Natural killer cell (primary cell): ENCODE data around the gene RBFOX2. TPM values are rescaled to one million over a fixed set of nuclear protein-coding genes. Genes with fewer than 3 reads are reported as not detected.

Experiments
- ATAC-seq, 3 donors: fragments of 150-1000 bp in 2 of 3; fragments of 200-7000 bp in 1 of 3; cut with Tn5 transposase; 1 replicate in 1 of 3; 2 replicates in 2 of 3; pipeline ENCODE4 v1.10.0; 2021; ENCODE audit warnings: mild to moderate bottlenecking in 2 of 3, moderate library complexity in 2 of 3
- DNase-seq, 2 donors: peaks; one replicate each; pipeline versions ENCODE4 v3.0.0 to v3.0.0-alpha.2; 2013 to 2021; ENCODE audit warnings: mixed read lengths in 1 of 2
- H3K27ac ChIP-seq: one replicate; pipeline ENCODE4 v1.5.1; 2013; ENCODE audit warnings: mild to moderate bottlenecking, low read length
- H3K27me3 ChIP-seq: one replicate; pipeline ENCODE4 v1.6.1; 2013; ENCODE audit warnings: low read length; ENCODE audit not compliant: control insufficient read depth, insufficient read depth
- H3K36me3 ChIP-seq: one replicate; pipeline ENCODE4 v1.6.1; 2013; ENCODE audit warnings: low read length; ENCODE audit not compliant: control insufficient read depth, insufficient read depth
- H3K4me1 ChIP-seq: one replicate; pipeline ENCODE4 v1.6.1; 2013; ENCODE audit warnings: low read length; ENCODE audit not compliant: control insufficient read depth, insufficient read depth
- H3K4me3 ChIP-seq: one replicate; pipeline ENCODE4 v1.5.1; 2013; ENCODE audit warnings: low read length
- H3K9me3 ChIP-seq: one replicate; pipeline ENCODE4 v1.6.1; 2013; ENCODE audit warnings: low read length; ENCODE audit not compliant: control insufficient read depth, insufficient read depth
- H3K27ac Mint-ChIP-seq, 2 donors: one replicate each; pipeline ENCODE4 v1.8.0; 2022; ENCODE audit warnings: mild to moderate bottlenecking in 2 of 2, mixed read lengths in 2 of 2, moderate library complexity in 1 of 2
- H3K27me3 Mint-ChIP-seq, 2 donors: one replicate each; pipeline ENCODE4 v1.8.0; 2022; ENCODE audit warnings: low read depth in 2 of 2, mixed read lengths in 2 of 2
- H3K36me3 Mint-ChIP-seq: one replicate; pipeline ENCODE4 v1.8.0; 2022; ENCODE audit warnings: mixed read lengths
- H3K4me1 Mint-ChIP-seq, 2 donors: one replicate each; pipeline ENCODE4 v1.8.0; 2022; ENCODE audit warnings: mixed read lengths in 2 of 2
- H3K4me3 Mint-ChIP-seq: one replicate; pipeline ENCODE4 v1.8.0; 2022; ENCODE audit warnings: mild to moderate bottlenecking, moderate library complexity, mixed read lengths
- H3K9me3 Mint-ChIP-seq, 2 donors: one replicate each; pipeline ENCODE4 v1.8.0; 2022; ENCODE audit warnings: mixed read lengths in 2 of 2
- CTCF ChIP-seq: fragments of 200-600 bp; IDR thresholded peaks from one replicate; pipeline ENCODE4 v1.8.0; 2022; ENCODE audit warnings: antibody characterized with exemption
- WGBS: methylation state at CpG from one replicate; pipeline ENCODE4 v1.1.7; 2013; ENCODE audit warnings: missing lambda C conversion rate; ENCODE audit not compliant: insufficient coverage; 5-methylcytosine and 5-hydroxymethylcytosine counted together
- intact Hi-C: fragments of 100-400 bp; cut with micrococcal nuclease; formaldehyde crosslinking; loops from one replicate; pipeline ENCODE4 v1.14.2; 2022
- total RNA-seq, 4 donors: library from RNA; stranded (reverse); fragments of 120-200 nt in 1 of 4; gene quantifications; one replicate each; pipeline versions ENCODE4 v1.2.3 to v1.2.4, GENCODE V29; 2013 to 2022

RBFOX2 gene
- total RNA-seq, 3 donors from 2014 or later (not counting 1 experiment from before 2014, with no cell fraction given), result 1.0 to 4.7 (median 3.0) TPM

GRCh38 chr22:35824256-35824655 is 204.4 kb downstream of the RBFOX2 start:
- intact Hi-C loops, result no loop called here
- no peaks in the 10 kb centered on the region for H3K27me3 ChIP-seq
- TF ChIP-seq CTCF, result no peak
- H3K27ac Mint-ChIP-seq, result no peak overlapping the region
- ATAC-seq, result no peak
- no peaks in the 10 kb centered on the region for H3K36me3 Mint-ChIP-seq
- no peaks in the 10 kb centered on the region for H3K36me3 ChIP-seq
- DNase-seq, result no peak
- peaks cover 5% of the 10 kb centered on the region in 2 donors for H3K4me1 Mint-ChIP-seq
- no peak overlapping the region for H3K4me3 ChIP-seq
- H3K9me3 ChIP-seq, result no peaks in the 10 kb centered on the region
- H3K4me1 ChIP-seq, result no peaks in the 10 kb centered on the region
- 100% methylated on average over 1 of the region's 2 CpGs for WGBS
- H3K9me3 Mint-ChIP-seq, result no peaks in the 10 kb centered on the region
- H3K4me3 Mint-ChIP-seq, result no peak overlapping the region
- H3K27me3 Mint-ChIP-seq, result peaks cover 2 to 3% of the 10 kb centered on the region in 2 donors
- H3K27ac ChIP-seq, result no peak overlapping the region

- no peak for TF ChIP-seq CTCF
- H3K36me3 ChIP-seq, result no peaks in the 10 kb centered on the region
- H3K4me3 Mint-ChIP-seq, result no peak overlapping the region
- peaks cover 5% of the 10 kb centered on the region in 2 donors for H3K4me1 Mint-ChIP-seq
- no peak overlapping the region for H3K27ac Mint-ChIP-seq
- H3K27ac ChIP-seq, result no peak overlapping the region
- H3K27me3 ChIP-seq, result no peaks in the 10 kb centered on the region
- ATAC-seq (no peak), DNase-seq (no peak)
- H3K4me1 ChIP-seq, result no peaks in the 10 kb centered on the region
- H3K4me3 ChIP-seq, result no peak overlapping the region
- peaks cover 0 to 2% of the 10 kb centered on the region in 2 donors for H3K27me3 Mint-ChIP-seq
- no peaks in the 10 kb centered on the region for H3K9me3 ChIP-seq
- no CpG with 5 or more reads among the region's 1 CpG for WGBS
- no peaks in the 10 kb centered on the region for H3K36me3 Mint-ChIP-seq
- H3K9me3 Mint-ChIP-seq, result no peaks in the 10 kb centered on the region
- intact Hi-C loops, result no loop called here
Observed at GRCh38 chr22:35821654-35822053, 207.0 kb downstream of the RBFOX2 start.

- intact Hi-C loops, result no loop called here
- Mint-ChIP-seq H3K36me3 (no peaks in the 10 kb centered on the region), H3K9me3 (no peaks in the 10 kb centered on the region), H3K4me1 (peaks cover 5% of the 10 kb centered on the region in 2 donors), H3K27me3 (peaks cover 0 to 2% of the 10 kb centered on the region in 2 donors), H3K4me3 (no peak overlapping the region), H3K27ac (no peak overlapping the region)
- Histone ChIP-seq H3K27ac (no peak overlapping the region), H3K4me3 (no peak overlapping the region), H3K4me1 (no peaks in the 10 kb centered on the region), H3K27me3 (no peaks in the 10 kb centered on the region), H3K36me3 (no peaks in the 10 kb centered on the region), H3K9me3 (no peaks in the 10 kb centered on the region)
- no peak for TF ChIP-seq CTCF
- no peak for DNase-seq
- 100% methylated on average over 1 of the region's 1 CpG for WGBS
- no peak for ATAC-seq
Observed at GRCh38 chr22:35819421-35819820, 209.2 kb downstream of the RBFOX2 start.

GRCh38 chr22:35818897-35819296 is 209.7 kb downstream of the RBFOX2 start:
- no peaks in the 10 kb centered on the region for H3K9me3 Mint-ChIP-seq
- no peaks in the 10 kb centered on the region for H3K36me3 Mint-ChIP-seq
- Histone ChIP-seq H3K4me1 (no peaks in the 10 kb centered on the region), H3K9me3 (no peaks in the 10 kb centered on the region), H3K27me3 (no peaks in the 10 kb centered on the region), H3K36me3 (no peaks in the 10 kb centered on the region), H3K4me3 (no peak overlapping the region), H3K27ac (no peak overlapping the region)
- ATAC-seq, result no peak
- no CpG with 5 or more reads among the region's 1 CpG for WGBS
- no peak for DNase-seq
- H3K4me1 Mint-ChIP-seq, result peaks cover 5% of the 10 kb centered on the region in 2 donors
- no peak overlapping the region for H3K4me3 Mint-ChIP-seq
- no peak overlapping the region for H3K27ac Mint-ChIP-seq
- intact Hi-C loops, result no loop called here
- no peak for TF ChIP-seq CTCF
- peaks cover 0 to 2% of the 10 kb centered on the region in 2 donors for H3K27me3 Mint-ChIP-seq
